Spleen (tissue), 11 donors: Measurements from ENCODE around the gene STEAP1B. TPM values are rescaled to one million over a fixed set of nuclear protein-coding genes. Genes with fewer than 3 reads are reported as not detected.

Source experiments
- DNase-seq: peaks from one replicate; pipeline ENCODE4 v3.0.0-alpha.2; 2020
- H3K27ac ChIP-seq, 8 donors: fragments of 200-600 bp; sonication (generic) in 7 of 8; 1 replicate in 4 of 8; 2 replicates in 4 of 8; pipeline versions ENCODE4 v1.5.0 to v1.8.0; 2016 to 2021; ENCODE audit warnings: inconsistent platforms in 4 of 8, mild to moderate bottlenecking in 4 of 8, moderate library complexity in 1 of 8
- H3K27me3 ChIP-seq, 7 donors: fragments of 200-600 bp; sonication (generic) in 6 of 7; replicated peaks in 1 of 7; 1 replicate in 4 of 7; 2 replicates in 3 of 7; pipeline versions ENCODE4 v1.5.0 to v1.8.0; 2016 to 2021; ENCODE audit warnings: inconsistent platforms in 3 of 7, mild to moderate bottlenecking in 1 of 7
- H3K36me3 ChIP-seq, 6 donors: fragments of 200-600 bp; sonication (generic) in 5 of 6; 1 replicate in 4 of 6; 2 replicates in 2 of 6; pipeline versions ENCODE4 v1.5.0 to v1.8.0; 2016 to 2021; ENCODE audit warnings: inconsistent platforms in 2 of 6
- H3K4me1 ChIP-seq, 6 donors: fragments of 200-600 bp; sonication (generic) in 5 of 6; 1 replicate in 3 of 6; 2 replicates in 3 of 6; pipeline versions ENCODE4 v1.5.0 to v1.8.0; 2016 to 2021; ENCODE audit warnings: inconsistent platforms in 3 of 6
- H3K4me3 ChIP-seq, 8 donors: fragments of 200-600 bp; sonication (generic) in 7 of 8; 1 replicate in 4 of 8; 2 replicates in 4 of 8; pipeline versions ENCODE4 v1.5.0 to v1.8.0; 2016 to 2021; ENCODE audit warnings: inconsistent platforms in 4 of 8, mild to moderate bottlenecking in 4 of 8, moderate library complexity in 2 of 8
- H3K9me3 ChIP-seq, 8 donors: fragments of 200-600 bp; sonication (generic) in 7 of 8; 1 replicate in 4 of 8; 2 replicates in 4 of 8; pipeline versions ENCODE4 v1.5.0 to v1.8.0; 2016 to 2021; ENCODE audit warnings: inconsistent platforms in 4 of 8
- POLR2A ChIP-seq, 3 donors: fragments of 450-650 bp; IDR thresholded peaks; one replicate each; pipeline ENCODE4 v1.5.1; 2017; ENCODE audit warnings: antibody characterized with exemption in 3 of 3, mild to moderate bottlenecking in 1 of 3
- POLR2AphosphoS5 ChIP-seq, 3 donors: sonication (generic); formaldehyde crosslinking; IDR thresholded peaks; one replicate each; pipeline ENCODE4 v1.5.1; 2017; ENCODE audit warnings: antibody characterized with exemption in 3 of 3
- WGBS, 5 donors: extraction: QIAGEN DNeasy Blood & Tissue Kit in 3 of 5; methylation state at CpG; one replicate each; pipeline versions ENCODE4 v1.1.5 to v1.1.7; 2013 to 2018; 5-methylcytosine and 5-hydroxymethylcytosine counted together
- intact Hi-C: fragments of 100-400 bp; cut with DNase I; formaldehyde crosslinking; loops from one replicate; pipeline ENCODE4 v1.15.0; 2023; ENCODE audit warnings: low total_unique reads
- polyA plus RNA-seq, 3 donors: library from polyadenylated mRNA; stranded (reverse); fragments of 200-250 nt; gene quantifications; one replicate each; pipeline ENCODE4 v1.2.1, GENCODE V29; 2013
- total RNA-seq, 7 donors: library from RNA; depleted of rRNA in 3 of 7; stranded (reverse); fragments of >200 nt in 3 of 7; fragmentation: NEBNext Ultra II Directional in 4 of 7; extraction: Animal tissue kit (Norgen Biotek cat#: 25700) in 4 of 7; gene quantifications; one replicate each; pipeline versions ENCODE4 v1.1.0 to v1.2.1, GENCODE V29; 2016 to 2021
- TF ChIP-seq, protein P1 (sequence below), 11 experiments: fragments of 200-600 bp in 7 of 11; fragments of 450-650 bp in 4 of 11; sonication (generic) in 4 of 11; IDR thresholded peaks in 8 of 11; conservative IDR thresholded peaks in 3 of 11; 1 replicate in 7 of 11; 2 replicates in 4 of 11; pipeline versions ENCODE4 v1.4.0 to v1.8.0; 2016 to 2021; ENCODE audit warnings: antibody characterized with exemption in 11 of 11, inconsistent platforms in 4 of 11, mild to moderate bottlenecking in 1 of 11
- donor health status: healthy with polysubstance abuse.
- donor health status: DM: no; HTN: no; CAD: no; lungs with moderate emphysema.
- donor health status: DM: no; HTN: no; CAD: no.
- donor health status: Bipolar disorder and iron deficiency.
- donor health status: healthy.
- donor health status: DM: no; HTN: no; CAD: no.
- donor health status: DM: yes; HTN: yes; CAD: no.

The STEAP1B gene
- total and polyA plus RNA-seq, 10 donors: 5.9 to 22.5 (median 12.9) TPM

DNA sequence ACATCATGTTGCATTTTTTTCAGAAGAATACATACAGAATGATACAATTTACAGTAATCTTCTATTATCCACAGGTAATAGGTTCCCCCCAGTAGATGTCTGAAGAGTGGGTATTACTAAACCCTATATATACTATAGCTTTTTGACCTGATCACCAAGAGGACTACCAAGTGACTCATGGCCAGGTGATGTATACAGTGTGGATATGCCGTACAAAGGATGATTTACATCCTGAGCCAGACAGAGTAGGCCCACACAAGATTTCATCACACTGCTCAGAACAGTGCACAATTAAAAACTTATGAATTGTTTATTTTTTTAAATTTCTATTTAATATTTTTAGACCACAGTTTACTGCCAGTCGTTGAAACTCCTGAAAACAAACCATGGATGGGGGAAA lies 70.6 kb downstream of the STEAP1B start:
- Histone ChIP-seq H3K4me3 (no peak overlapping the region), H3K27ac (no peak overlapping the region), H3K4me1 (peaks cover 0 to 16% (median 1%) of the 10 kb centered on the region in 6 donors), H3K27me3 (no peaks in the 10 kb centered on the region), H3K9me3 (no peaks in the 10 kb centered on the region), H3K36me3 (no peaks in the 10 kb centered on the region)
- intact Hi-C loops: no loop called here
- no peak for TF ChIP-seq POLR2A (IDR thresholded peaks at IDR 0.05)
- TF ChIP-seq POLR2AphosphoS5 (IDR thresholded peaks at IDR 0.05): no peak
- TF ChIP-seq, protein P1, sequence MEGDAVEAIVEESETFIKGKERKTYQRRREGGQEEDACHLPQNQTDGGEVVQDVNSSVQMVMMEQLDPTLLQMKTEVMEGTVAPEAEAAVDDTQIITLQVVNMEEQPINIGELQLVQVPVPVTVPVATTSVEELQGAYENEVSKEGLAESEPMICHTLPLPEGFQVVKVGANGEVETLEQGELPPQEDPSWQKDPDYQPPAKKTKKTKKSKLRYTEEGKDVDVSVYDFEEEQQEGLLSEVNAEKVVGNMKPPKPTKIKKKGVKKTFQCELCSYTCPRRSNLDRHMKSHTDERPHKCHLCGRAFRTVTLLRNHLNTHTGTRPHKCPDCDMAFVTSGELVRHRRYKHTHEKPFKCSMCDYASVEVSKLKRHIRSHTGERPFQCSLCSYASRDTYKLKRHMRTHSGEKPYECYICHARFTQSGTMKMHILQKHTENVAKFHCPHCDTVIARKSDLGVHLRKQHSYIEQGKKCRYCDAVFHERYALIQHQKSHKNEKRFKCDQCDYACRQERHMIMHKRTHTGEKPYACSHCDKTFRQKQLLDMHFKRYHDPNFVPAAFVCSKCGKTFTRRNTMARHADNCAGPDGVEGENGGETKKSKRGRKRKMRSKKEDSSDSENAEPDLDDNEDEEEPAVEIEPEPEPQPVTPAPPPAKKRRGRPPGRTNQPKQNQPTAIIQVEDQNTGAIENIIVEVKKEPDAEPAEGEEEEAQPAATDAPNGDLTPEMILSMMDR (IDR thresholded peaks at IDR 0.05 in 8 of 11, conservative IDR thresholded peaks at IDR 0.05 in 3 of 11): no peak
- no peak for DNase-seq
- WGBS, 5 donors: 84 to 96% (median 85%) methylated on average over 2 of the region's 2 CpGs

DNA sequence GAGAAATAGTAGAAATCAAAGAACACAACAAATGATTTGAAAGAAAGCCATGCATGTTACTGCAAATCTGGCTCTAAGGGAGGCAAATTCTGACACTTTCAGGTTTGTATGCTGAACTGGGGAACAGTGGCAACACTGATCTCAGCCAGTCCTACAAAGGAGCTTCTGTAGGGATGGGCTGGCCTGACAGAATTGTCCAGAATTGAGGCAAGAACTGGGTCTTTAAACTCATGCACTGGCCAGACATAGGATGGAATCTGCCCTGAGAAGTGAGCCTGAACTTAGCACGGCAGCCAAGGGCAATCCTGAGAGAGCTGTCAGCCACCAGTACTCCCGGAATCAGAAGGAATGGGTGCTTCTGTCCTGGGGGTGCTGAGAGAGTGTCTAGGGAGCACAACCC lies 72.1 kb downstream of the STEAP1B start:
- intact Hi-C loops: no loop called here
- H3K36me3 ChIP-seq: no peaks in the 10 kb centered on the region
- TF ChIP-seq POLR2A (IDR thresholded peaks at IDR 0.05): no peak
- TF ChIP-seq POLR2AphosphoS5 (IDR thresholded peaks at IDR 0.05): no peak
- TF ChIP-seq, protein P1 (IDR thresholded peaks at IDR 0.05 in 8 of 11, conservative IDR thresholded peaks at IDR 0.05 in 3 of 11): no peak
- no peaks in the 10 kb centered on the region for H3K9me3 ChIP-seq
- no peak overlapping the region for H3K4me3 ChIP-seq
- no peak for DNase-seq
- 93 to 100% (median 96%) methylated on average over 2 of the region's 2 CpGs for WGBS, 5 donors
- peaks cover 0 to 16% (median 0%) of the 10 kb centered on the region in 6 donors for H3K4me1 ChIP-seq
- H3K27me3 ChIP-seq: no peaks in the 10 kb centered on the region
- H3K27ac ChIP-seq: no peak overlapping the region

DNA sequence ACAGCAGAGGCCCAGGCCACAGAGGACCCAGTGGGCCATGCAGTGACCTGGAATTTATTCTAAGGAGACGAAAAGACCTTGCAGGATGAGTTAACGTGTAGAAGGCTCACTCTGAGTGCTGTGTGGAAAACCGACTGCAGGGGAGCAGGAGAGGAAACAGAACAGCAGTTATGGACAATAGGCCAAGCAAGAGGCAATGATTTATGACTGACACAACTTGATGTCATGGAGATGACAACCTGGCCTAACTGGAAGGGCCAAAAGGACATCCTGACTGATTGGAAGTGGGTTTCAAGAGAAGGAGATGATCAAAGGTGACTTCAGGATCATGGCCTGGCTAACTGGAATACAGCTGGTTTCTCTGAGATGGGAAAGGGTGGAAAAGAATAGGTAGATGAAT lies 72.9 kb downstream of the STEAP1B start:
- Histone ChIP-seq H3K4me1 (peaks cover 0 to 16% (median 0%) of the 10 kb centered on the region in 6 donors), H3K9me3 (no peaks in the 10 kb centered on the region), H3K36me3 (no peaks in the 10 kb centered on the region), H3K27ac (no peak overlapping the region), H3K27me3 (no peaks in the 10 kb centered on the region), H3K4me3 (no peak overlapping the region)
- DNase-seq: no peak
- no peak for TF ChIP-seq POLR2AphosphoS5 (IDR thresholded peaks at IDR 0.05)
- TF ChIP-seq, protein P1 (IDR thresholded peaks at IDR 0.05 in 8 of 11, conservative IDR thresholded peaks at IDR 0.05 in 3 of 11): no peak
- no peak for TF ChIP-seq POLR2A (IDR thresholded peaks at IDR 0.05)
- WGBS, 5 donors: 81 to 89% (median 82%) methylated on average over 3 of the region's 3 CpGs
- intact Hi-C loops: no loop called here

DNA sequence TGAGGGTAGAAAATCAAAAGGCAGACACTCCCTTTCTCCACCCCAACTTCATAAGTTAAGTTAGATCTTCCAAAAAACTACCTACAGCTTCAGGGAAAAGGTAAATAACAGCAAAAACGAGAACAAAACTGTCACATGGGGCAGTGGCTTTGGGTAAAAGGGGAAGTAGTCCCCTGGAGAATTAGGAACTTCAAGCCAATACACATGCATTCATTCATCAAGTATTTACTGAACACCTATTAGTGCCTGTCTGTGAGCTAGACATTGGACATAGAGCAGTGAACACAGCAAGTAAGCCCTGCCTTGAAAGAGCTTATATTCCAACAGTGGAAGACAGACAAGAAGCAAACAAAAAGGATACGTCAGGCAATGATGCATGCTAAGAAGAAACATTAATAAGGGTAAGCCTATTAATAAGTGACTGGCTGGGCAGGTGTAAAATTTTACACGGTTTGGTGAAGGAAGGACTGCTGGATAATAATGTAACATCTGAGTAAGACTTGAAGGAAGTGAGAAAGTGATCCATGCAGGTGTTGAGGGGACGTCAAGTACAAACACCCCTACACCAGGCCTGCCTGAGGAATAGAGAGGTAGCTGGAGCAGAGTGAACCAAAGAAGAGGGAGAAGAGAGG lies 73.4 kb downstream of the STEAP1B start:
- Histone ChIP-seq H3K9me3 (no peaks in the 10 kb centered on the region), H3K27me3 (no peaks in the 10 kb centered on the region), H3K4me1 (peaks cover 0 to 16% (median 0%) of the 10 kb centered on the region in 6 donors), H3K27ac (no peak overlapping the region), H3K36me3 (no peaks in the 10 kb centered on the region), H3K4me3 (no peak overlapping the region)
- TF ChIP-seq, protein P1 (IDR thresholded peaks at IDR 0.05 in 8 of 11, conservative IDR thresholded peaks at IDR 0.05 in 3 of 11): no peak
- no peak for TF ChIP-seq POLR2AphosphoS5 (IDR thresholded peaks at IDR 0.05)
- TF ChIP-seq POLR2A (IDR thresholded peaks at IDR 0.05): no peak
- no peak for DNase-seq
- intact Hi-C loops: no loop called here
- WGBS, 5 donors: 53 to 69% (median 56%) methylated on average over 4 of the region's 4 CpGs
